ENCODE measurements around the gene ASAP3.

The ASAP3 gene

DNA sequence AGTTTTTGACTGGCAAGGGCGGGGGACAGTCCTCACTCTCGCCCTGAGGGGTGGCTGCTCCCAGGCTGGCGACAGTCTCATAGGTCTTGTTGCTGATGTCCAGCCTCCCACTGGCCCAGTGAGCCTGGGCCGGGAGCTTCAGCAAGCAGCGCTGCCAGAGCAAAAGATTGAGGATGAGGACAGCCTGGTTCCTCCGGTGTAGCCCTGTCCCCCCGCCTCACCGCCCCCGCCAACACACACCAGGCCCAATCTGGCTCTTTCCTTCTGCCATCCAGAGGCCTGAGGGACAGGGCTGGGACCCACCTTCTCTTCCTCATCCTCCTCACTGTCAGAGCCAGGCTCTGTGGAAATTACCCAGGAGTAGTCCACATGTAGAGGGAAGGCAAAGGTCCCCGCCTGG, 50.9 kb downstream of the ASAP3 start:
- H3K4me3 ChIP-seq (ENCODE audit: low read depth, low read length), result no peak overlapping the region
- TF ChIP-seq, protein P1, sequence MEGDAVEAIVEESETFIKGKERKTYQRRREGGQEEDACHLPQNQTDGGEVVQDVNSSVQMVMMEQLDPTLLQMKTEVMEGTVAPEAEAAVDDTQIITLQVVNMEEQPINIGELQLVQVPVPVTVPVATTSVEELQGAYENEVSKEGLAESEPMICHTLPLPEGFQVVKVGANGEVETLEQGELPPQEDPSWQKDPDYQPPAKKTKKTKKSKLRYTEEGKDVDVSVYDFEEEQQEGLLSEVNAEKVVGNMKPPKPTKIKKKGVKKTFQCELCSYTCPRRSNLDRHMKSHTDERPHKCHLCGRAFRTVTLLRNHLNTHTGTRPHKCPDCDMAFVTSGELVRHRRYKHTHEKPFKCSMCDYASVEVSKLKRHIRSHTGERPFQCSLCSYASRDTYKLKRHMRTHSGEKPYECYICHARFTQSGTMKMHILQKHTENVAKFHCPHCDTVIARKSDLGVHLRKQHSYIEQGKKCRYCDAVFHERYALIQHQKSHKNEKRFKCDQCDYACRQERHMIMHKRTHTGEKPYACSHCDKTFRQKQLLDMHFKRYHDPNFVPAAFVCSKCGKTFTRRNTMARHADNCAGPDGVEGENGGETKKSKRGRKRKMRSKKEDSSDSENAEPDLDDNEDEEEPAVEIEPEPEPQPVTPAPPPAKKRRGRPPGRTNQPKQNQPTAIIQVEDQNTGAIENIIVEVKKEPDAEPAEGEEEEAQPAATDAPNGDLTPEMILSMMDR (IDR thresholded peaks at IDR 0.05; ENCODE audit: low read depth, low read length, missing control alignments), result no peak
- DNase-seq (ENCODE audit: low read depth), result no peak

DNA sequence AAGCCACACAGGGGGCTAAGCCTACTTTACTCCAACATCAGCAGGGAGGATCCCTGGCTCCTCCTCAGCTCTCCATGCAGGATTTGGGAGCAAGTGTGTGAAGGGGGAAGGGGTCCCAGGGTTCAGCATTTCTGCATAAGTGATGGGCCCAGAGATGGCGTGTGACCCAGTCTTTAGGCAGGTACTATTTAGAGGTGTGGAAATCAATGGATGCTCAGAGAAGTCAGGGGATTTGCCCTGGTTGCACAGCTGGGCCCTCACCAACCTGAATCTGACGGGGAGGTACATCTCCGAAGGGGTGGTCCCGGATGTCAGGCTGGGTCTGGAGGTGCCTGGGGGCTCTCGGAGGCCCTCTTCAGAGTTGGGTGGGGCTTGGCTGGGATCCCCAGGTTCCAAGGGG, 52.5 kb downstream of the ASAP3 start:
- DNase-seq (ENCODE audit: low read depth), result no peak
- TF ChIP-seq, protein P1 (IDR thresholded peaks at IDR 0.05; ENCODE audit: low read depth, low read length, missing control alignments), result no peak

DNA sequence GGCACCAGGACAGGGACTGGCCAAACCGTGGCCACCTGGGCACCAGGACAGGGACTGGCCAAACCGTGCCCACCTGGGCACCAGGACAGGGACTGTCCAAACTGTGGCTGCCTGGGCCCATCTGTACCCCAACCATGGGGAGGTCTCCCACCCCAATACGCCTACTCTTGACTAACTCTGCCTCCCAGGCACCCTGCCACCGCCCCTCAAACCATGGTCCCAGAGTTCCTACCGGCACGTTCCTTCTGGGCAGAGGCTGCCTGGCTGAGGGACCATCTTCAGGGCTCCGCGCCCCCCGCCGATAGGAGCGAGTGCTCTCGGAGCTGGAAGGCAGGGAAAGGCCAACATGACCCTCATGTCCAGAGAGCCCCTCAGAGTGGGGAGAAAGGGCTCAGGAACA, 53.2 kb downstream of the ASAP3 start:
- H3K4me3 ChIP-seq (ENCODE audit: low read depth, low read length), result no peak overlapping the region
- no peak for DNase-seq (ENCODE audit: low read depth)
- TF ChIP-seq, protein P1 (IDR thresholded peaks at IDR 0.05; ENCODE audit: low read depth, low read length, missing control alignments), result no peak

More for the DNA sequence above, 52.5 kb downstream of the ASAP3 start:
- H3K4me3 ChIP-seq (ENCODE audit: low read depth, low read length), result no peak overlapping the region

DNA sequence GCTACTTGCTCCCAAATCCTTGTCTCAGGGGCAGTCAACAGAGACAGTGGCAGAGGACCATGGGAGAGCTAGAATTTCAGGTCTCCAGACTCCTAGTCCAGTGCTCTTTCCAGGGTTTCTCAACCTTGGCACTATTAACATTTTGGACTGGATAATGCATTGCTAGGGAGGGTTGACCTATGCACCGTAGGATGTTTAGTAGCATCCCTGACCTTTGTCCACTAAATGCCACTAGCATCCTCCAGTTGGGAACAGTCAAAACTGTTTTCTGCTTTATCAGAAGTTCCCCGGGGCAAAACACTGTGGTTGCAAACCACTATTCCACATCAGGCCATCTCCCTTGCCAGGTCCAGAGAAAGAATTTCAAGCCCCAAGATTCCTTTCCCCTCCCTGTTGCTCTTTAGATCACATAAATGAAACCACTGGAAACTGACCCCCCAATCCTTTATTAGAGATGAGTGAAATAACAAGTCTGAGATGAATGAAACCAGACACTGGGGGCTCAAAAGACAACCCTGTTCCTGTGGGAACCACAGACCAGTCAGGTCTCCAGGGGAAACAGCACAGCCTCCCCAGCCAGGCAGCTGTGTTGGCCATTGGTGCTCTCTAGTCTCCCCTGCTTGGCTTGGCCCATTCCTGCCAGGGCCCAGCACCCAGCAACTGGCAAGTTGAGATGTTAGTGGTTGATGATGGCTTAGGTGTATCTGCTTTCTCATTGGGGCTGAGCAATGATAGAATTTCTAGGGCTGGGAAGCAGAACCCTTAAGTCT, 55.7 kb downstream of the ASAP3 start:
- TF ChIP-seq, protein P1 (IDR thresholded peaks at IDR 0.05; ENCODE audit: low read depth, low read length, missing control alignments), result no peak
- H3K4me3 ChIP-seq (ENCODE audit: low read depth, low read length), result no peak overlapping the region
- no peak for DNase-seq (ENCODE audit: low read depth)

DNA sequence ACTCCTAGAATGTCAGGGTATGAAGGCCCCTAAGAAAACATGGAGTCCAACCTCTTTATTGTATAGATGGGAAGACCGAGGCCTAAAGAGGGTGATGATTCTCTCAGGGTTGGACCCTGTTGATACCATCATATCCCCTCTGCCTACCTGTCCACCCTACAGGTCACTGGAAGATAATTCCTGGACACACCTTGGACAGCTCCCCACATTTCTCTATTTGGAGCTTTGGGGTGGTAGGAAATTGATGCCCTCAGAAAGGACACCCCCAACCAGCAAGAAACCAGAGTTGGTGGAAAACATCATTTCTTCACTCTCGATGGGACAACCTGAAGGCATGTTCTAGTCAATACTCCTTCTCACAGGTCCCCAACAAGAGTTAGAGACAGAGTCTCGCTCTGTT, 56.4 kb downstream of the ASAP3 start:
- no peak overlapping the region for H3K4me3 ChIP-seq (ENCODE audit: low read depth, low read length)
- no peak for DNase-seq (ENCODE audit: low read depth)
- TF ChIP-seq, protein P1 (IDR thresholded peaks at IDR 0.05; ENCODE audit: low read depth, low read length, missing control alignments), result no peak

DNA sequence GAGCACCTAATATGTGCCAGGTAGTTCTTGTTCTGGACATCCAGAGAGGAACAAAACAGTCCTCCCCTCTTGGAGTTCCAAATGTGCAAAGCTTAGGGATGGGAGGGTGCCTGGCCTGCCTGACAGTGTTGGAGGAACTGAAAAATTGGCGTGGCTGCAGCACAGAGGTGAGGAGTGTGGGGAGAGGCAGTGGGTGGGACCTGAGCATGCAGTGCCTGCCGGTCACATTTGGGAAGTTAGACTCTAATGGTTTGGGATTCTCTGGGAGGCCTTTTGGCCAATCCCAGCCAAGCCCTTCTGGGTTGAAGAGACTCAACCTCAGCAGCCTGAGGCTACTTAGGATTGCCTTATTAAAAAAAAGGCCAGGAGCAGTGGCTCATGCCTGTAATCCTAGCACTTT, 57.2 kb downstream of the ASAP3 start:
- TF ChIP-seq, protein P1 (IDR thresholded peaks at IDR 0.05; ENCODE audit: low read depth, low read length, missing control alignments), result no peak
- no peak for DNase-seq (ENCODE audit: low read depth)
- H3K4me3 ChIP-seq (ENCODE audit: low read depth, low read length), result no peak overlapping the region

DNA sequence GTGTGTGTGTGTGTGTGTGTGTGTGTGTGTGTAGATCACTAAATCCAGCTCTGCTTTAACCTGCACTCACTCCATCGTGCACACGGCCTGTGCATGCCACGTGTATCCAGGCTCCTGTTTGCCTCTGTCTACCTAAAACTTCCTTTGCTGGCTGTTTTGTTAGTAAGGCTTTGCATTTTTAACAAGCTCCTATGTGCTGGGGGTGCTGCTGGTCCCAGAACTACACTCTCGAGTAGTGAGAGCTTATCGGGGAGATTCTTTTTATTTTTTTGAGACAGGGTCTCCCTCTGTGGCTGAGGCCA, 58.8 kb downstream of the ASAP3 start:
- TF ChIP-seq, protein P1 (IDR thresholded peaks at IDR 0.05; ENCODE audit: low read depth, low read length, missing control alignments), result no peak
- no peak overlapping the region for H3K4me3 ChIP-seq (ENCODE audit: low read depth, low read length)

More for the DNA sequence above, 58.8 kb downstream of the ASAP3 start:
- no peak for DNase-seq (ENCODE audit: low read depth)

Measured in GM12864 (cell line).